ENCODE results near the gene SLC15A1. TPM values are rescaled to one million over a fixed set of nuclear protein-coding genes. Genes with fewer than 3 reads are reported as not detected.

SLC15A1 gene
- total RNA-seq, 1 experiment from 2014 or later, result 1.9 TPM

- Histone ChIP-seq H3K9ac (ENCODE audit: extremely low read depth, insufficient read length, low read length) (no peak overlapping the region), H3K9me3 (ENCODE audit: control insufficient read depth, low read depth, low read length) (no peaks in the 10 kb centered on the region), H2BK15ac (ENCODE audit: low read depth, low read length) (no peak overlapping the region), H3K4ac (ENCODE audit: low read depth, low read length) (no peak overlapping the region), H2AFZ (ENCODE audit: low read length) (no peak overlapping the region), H3K23ac (ENCODE audit: insufficient read length, low read depth, low read length) (no peak overlapping the region), H3T11ph (ENCODE audit: low read length) (no peak overlapping the region), H2BK20ac (ENCODE audit: low read depth, low read length, poor library complexity, severe bottlenecking) (no peak overlapping the region), H2BK5ac (ENCODE audit: insufficient read length, low read length) (no peak overlapping the region), H3K4me1 (ENCODE audit: insufficient read depth, low read length) (no peaks in the 10 kb centered on the region), H4K20me1 (ENCODE audit: control insufficient read depth, insufficient read depth, insufficient read length) (peaks cover 3% of the 10 kb centered on the region), H3K23me2 (ENCODE audit: insufficient read length, low read depth, low read length, poor library complexity, severe bottlenecking) (no peaks in the 10 kb centered on the region), H3K79me1 (ENCODE audit: insufficient read depth, low read depth, low read length, poor library complexity, severe bottlenecking) (no peaks in the 10 kb centered on the region), H4K5ac (ENCODE audit: insufficient read length, low read depth, low read length) (no peak overlapping the region), H4K91ac (ENCODE audit: insufficient read length, low read depth, low read length) (no peak overlapping the region), H3K4me2 (ENCODE audit: insufficient read depth, insufficient read length, low read length) (no peak overlapping the region), H2AK5ac (ENCODE audit: insufficient read length, low read length) (no peak overlapping the region), H3K79me2 (ENCODE audit: insufficient read depth, low read length) (no peaks in the 10 kb centered on the region), H3K14ac (ENCODE audit: insufficient read depth, low read length) (no peak overlapping the region), H2BK120ac (ENCODE audit: low read depth, low read length, poor library complexity, severe bottlenecking) (no peak overlapping the region), H4K8ac (replicated peaks; ENCODE audit: insufficient read length, low read depth, low read length) (no peak overlapping the region), H3K56ac (ENCODE audit: insufficient read length, low read depth, low read length) (no peak overlapping the region), H3K27ac (ENCODE audit: insufficient read length, low read depth, low read length) (no peak overlapping the region), H3K27me3 (ENCODE audit: insufficient read depth, low read length) (no peaks in the 10 kb centered on the region), H2BK12ac (ENCODE audit: insufficient read length, low read depth, low read length) (no peak overlapping the region), H3K18ac (ENCODE audit: insufficient read length, low read depth, low read length) (no peak overlapping the region)
- DNase-seq, result no peak
- Mint-ChIP-seq H3K36me3 (ENCODE audit: insufficient read depth in 1 of 3, low read depth in 3 of 3) (peaks cover 0 to 5% (median 5%) of the 10 kb centered on the region in 3 experiments; a peak in 4 of 7 replicates), H3K4me1 (no peaks in the 10 kb centered on the region), H3K27ac (no peak overlapping the region), H3K9me3 (no peaks in the 10 kb centered on the region), H3K27me3 (ENCODE audit: low read depth) (no peaks in the 10 kb centered on the region), H3K4me3 (no peak overlapping the region)
- no CpG with 5 or more reads among the region's 5 CpGs for WGBS (ENCODE audit: extremely low coverage, insufficient read length, low lambda C conversion rate)
- TF ChIP-seq CTCF (conservative IDR thresholded peaks at IDR 0.05), result no peak
Observed at GRCh38 chr13:98796191-98796590, 43.7 kb upstream of the SLC15A1 start.

Measured in H9 (cell line).